Ishikawa (cell line): ENCODE measurements around the gene KLF14.

Experiments used
- CEBPB ChIP-seq: IDR thresholded peaks from 2 replicates; pipeline ENCODE4 v1.6.1; 2012
- CREB1 ChIP-seq: IDR thresholded peaks from 2 replicates; pipeline ENCODE4 v1.6.1; 2012; ENCODE audit warnings: low read depth
- EGR1 ChIP-seq: IDR thresholded peaks from 2 replicates; pipeline ENCODE4 v1.6.1; 2012
- EP300 ChIP-seq: IDR thresholded peaks from 2 replicates; pipeline ENCODE4 v1.6.1; 2012; ENCODE audit warnings: borderline replicate concordance
- FOXM1 ChIP-seq: IDR thresholded peaks from 2 replicates; pipeline ENCODE4 v1.6.1; 2012; ENCODE audit warnings: low read depth, borderline replicate concordance
- NFIC ChIP-seq: IDR thresholded peaks from 2 replicates; pipeline ENCODE4 v1.6.1; 2012
- RAD21 ChIP-seq: IDR thresholded peaks from 2 replicates; pipeline ENCODE4 v1.6.1; 2012; ENCODE audit warnings: low read depth
- TAF1 ChIP-seq: IDR thresholded peaks from 2 replicates; pipeline ENCODE4 v1.6.1; 2012; ENCODE audit warnings: low read depth, mild to moderate bottlenecking
- TCF12 ChIP-seq: IDR thresholded peaks from 2 replicates; pipeline ENCODE4 v1.6.1; 2012; ENCODE audit warnings: low read depth
- TEAD4 ChIP-seq: IDR thresholded peaks from 2 replicates; pipeline ENCODE4 v1.6.1; 2012
- YY1 ChIP-seq: IDR thresholded peaks from 2 replicates; pipeline ENCODE4 v1.6.1; 2012; ENCODE audit warnings: low read depth
- ZBTB7A ChIP-seq: IDR thresholded peaks from 2 replicates; pipeline ENCODE4 v1.6.1; 2012; ENCODE audit warnings: low read depth
- TF ChIP-seq, protein P1 (sequence below): IDR thresholded peaks from 2 replicates; pipeline ENCODE4 v1.6.1; 2012
- TF ChIP-seq, protein P2 (sequence below): IDR thresholded peaks from 2 replicates; pipeline ENCODE4 v1.6.1; 2012; ENCODE audit warnings: low read depth, mild to moderate bottlenecking
- TF ChIP-seq, protein P3 (sequence below): IDR thresholded peaks from 2 replicates; pipeline ENCODE4 v1.6.1; 2012

KLF14 gene

DNA sequence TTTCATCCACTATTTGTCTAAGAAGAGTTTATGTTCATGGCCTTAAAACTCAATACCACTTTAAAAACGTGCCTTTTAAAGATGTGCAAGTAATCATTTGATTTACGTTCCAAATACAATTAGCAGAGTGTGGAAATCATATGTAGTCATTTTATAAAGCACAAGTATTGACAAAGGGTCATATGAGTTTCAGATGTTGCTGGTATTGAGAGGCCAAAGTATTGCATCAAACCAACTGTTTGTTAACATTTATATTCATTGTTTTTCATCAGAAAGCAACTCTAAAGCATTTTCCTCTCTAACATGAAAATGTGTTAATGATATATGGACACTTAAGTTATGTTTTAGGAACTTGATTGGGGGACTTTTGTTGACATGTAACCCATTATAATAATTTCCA, 36.2 kb downstream of the KLF14 start:
- TF ChIP-seq, protein P1, sequence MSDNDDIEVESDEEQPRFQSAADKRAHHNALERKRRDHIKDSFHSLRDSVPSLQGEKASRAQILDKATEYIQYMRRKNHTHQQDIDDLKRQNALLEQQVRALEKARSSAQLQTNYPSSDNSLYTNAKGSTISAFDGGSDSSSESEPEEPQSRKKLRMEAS = no peak
- TF ChIP-seq TAF1 (no peak), ZBTB7A (no peak), RAD21 (no peak), CEBPB (no peak), TEAD4 (no peak), YY1 (no peak), EGR1 (no peak), CREB1 (no peak), TCF12 (no peak), EP300 (no peak), NFIC (no peak), FOXM1 (no peak)
- TF ChIP-seq, protein P2, sequence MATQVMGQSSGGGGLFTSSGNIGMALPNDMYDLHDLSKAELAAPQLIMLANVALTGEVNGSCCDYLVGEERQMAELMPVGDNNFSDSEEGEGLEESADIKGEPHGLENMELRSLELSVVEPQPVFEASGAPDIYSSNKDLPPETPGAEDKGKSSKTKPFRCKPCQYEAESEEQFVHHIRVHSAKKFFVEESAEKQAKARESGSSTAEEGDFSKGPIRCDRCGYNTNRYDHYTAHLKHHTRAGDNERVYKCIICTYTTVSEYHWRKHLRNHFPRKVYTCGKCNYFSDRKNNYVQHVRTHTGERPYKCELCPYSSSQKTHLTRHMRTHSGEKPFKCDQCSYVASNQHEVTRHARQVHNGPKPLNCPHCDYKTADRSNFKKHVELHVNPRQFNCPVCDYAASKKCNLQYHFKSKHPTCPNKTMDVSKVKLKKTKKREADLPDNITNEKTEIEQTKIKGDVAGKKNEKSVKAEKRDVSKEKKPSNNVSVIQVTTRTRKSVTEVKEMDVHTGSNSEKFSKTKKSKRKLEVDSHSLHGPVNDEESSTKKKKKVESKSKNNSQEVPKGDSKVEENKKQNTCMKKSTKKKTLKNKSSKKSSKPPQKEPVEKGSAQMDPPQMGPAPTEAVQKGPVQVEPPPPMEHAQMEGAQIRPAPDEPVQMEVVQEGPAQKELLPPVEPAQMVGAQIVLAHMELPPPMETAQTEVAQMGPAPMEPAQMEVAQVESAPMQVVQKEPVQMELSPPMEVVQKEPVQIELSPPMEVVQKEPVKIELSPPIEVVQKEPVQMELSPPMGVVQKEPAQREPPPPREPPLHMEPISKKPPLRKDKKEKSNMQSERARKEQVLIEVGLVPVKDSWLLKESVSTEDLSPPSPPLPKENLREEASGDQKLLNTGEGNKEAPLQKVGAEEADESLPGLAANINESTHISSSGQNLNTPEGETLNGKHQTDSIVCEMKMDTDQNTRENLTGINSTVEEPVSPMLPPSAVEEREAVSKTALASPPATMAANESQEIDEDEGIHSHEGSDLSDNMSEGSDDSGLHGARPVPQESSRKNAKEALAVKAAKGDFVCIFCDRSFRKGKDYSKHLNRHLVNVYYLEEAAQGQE = no peak
- TF ChIP-seq, protein P3, sequence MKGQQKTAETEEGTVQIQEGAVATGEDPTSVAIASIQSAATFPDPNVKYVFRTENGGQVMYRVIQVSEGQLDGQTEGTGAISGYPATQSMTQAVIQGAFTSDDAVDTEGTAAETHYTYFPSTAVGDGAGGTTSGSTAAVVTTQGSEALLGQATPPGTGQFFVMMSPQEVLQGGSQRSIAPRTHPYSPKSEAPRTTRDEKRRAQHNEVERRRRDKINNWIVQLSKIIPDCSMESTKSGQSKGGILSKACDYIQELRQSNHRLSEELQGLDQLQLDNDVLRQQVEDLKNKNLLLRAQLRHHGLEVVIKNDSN = no peak

DNA sequence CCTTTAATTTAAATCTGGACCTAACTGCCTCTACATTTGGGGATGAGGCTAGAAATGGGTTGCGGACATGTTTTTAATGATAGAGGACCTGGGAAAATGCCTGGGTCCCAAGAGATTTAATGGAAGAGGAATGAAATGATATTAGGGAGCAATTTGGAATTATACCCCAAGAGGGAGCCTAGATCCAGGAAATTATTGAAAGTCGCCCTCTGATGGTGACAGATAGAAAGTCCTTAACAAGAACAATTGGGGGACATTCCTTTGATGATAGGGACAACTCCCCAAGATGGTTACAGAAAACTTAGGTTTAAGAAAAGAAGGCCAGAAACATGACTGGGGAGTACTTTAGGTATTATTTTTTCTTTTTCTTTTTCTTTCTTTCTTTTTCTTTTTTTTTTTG, 38.2 kb downstream of the KLF14 start:
- no peak for TF ChIP-seq FOXM1
- TF ChIP-seq RAD21 = peak; percentile 58
- no peak for TF ChIP-seq TAF1

DNA sequence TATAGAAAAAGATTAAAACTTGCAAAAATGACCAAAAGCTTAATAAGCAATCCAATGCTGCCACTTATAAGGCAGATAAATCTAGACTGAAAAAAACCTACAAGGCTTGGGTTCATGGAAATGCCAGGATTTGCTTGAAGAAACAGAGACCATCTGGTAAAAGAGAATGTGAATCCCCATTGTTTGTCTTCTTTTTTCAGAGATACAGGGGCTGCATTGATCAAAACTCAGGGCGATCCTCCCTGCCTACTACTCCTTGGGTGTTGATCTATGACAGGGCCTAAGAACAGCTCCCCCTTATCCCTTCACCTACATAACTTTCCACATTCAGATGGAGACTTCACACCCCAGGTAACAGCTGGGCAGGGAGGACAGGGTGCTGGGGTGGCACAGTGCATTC, 44.3 kb downstream of the KLF14 start:
- TF ChIP-seq YY1 (no peak), CEBPB (no peak)

DNA sequence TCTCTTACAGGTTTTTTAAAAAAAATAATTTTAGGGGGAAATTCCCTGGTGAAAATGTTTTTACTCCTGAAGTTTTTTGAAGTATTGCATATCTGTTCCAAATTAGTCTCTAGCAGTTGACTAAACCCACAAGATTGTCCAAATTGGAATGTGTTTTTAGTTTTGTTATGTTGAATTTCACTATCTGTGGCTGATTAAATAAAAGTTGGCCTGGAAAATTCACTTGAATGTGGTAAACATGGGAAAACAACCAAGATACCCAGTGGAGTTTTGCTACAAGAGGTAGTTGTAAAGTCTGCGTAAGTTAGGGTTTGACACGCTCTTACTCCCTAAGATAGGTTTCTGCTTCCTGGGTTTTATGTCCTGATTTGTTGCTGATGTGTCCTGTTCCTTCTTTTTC, 51.0 kb downstream of the KLF14 start:
- TF ChIP-seq FOXM1 (no peak), TAF1 (no peak), RAD21 (no peak), NFIC (no peak), EGR1 (no peak)
